Keratinocyte (primary cell): ENCODE results near the gene CD7. TPM values are rescaled to one million over a fixed set of nuclear protein-coding genes. Genes with fewer than 3 reads are reported as not detected.

Experiments
- DNase-seq: peaks from one replicate; pipeline ENCODE4 v3.0.0-alpha.2; 2011; ENCODE audit warnings: low read depth, missing footprints, low spot score
- FAIRE-seq: peaks from 2 replicates; lab custom pipeline; 2011; peaks lifted over from hg19 to GRCh38; lab: Jason Lieb, UNC
- H2AFZ ChIP-seq: 2 replicates; pipeline ENCODE4 v1.6.0; 2012; ENCODE audit warnings: low read length, control low read depth, inconsistent platforms; ENCODE audit not compliant: control insufficient read depth
- H3K27ac ChIP-seq: 2 replicates; pipeline ENCODE4 v1.5.1; 2011; ENCODE audit warnings: low read length; ENCODE audit not compliant: control insufficient read depth, insufficient read depth
- H3K27me3 ChIP-seq: 3 replicates; pipeline ENCODE4 v1.6.0; 2011; ENCODE audit warnings: low read length; ENCODE audit not compliant: control insufficient read depth, insufficient read depth; ENCODE audit errors: extremely low read depth
- H3K36me3 ChIP-seq, 2 experiments: 2 replicates in 1 of 2; 3 replicates in 1 of 2; pipeline ENCODE4 v1.5.1; 2011; ENCODE audit warnings: low read length in 2 of 2, mild to moderate bottlenecking in 1 of 2; ENCODE audit not compliant: control insufficient read depth in 2 of 2, insufficient read depth in 2 of 2; ENCODE audit errors: extremely low read depth in 1 of 2
- H3K4me1 ChIP-seq: 3 replicates; pipeline ENCODE4 v1.5.1; 2011; ENCODE audit warnings: low read length; ENCODE audit not compliant: control insufficient read depth, insufficient read depth; ENCODE audit errors: extremely low read depth
- H3K4me2 ChIP-seq: 3 replicates; pipeline ENCODE4 v1.6.0; 2011; ENCODE audit warnings: low read depth, low read length; ENCODE audit not compliant: control insufficient read depth, insufficient read depth; ENCODE audit errors: extremely low read depth
- H3K4me3 ChIP-seq, 3 experiments: fragments of 200-600 bp in 1 of 3; sonication (generic) in 1 of 3; 2 replicates in 2 of 3; 3 replicates in 1 of 3; pipeline ENCODE4 v1.5.1; 2011 to 2016; ENCODE audit warnings: low read length in 3 of 3, mild to moderate bottlenecking in 3 of 3, control low read depth in 2 of 3, inconsistent platforms in 1 of 3, low read depth in 1 of 3, mixed read lengths in 1 of 3, mixed run types in 1 of 3, moderate library complexity in 1 of 3; ENCODE audit not compliant: control insufficient read depth in 2 of 3, insufficient read depth in 2 of 3; ENCODE audit errors: extremely low read depth in 1 of 3
- H3K79me2 ChIP-seq: 2 replicates; pipeline ENCODE4 v1.6.0; 2012; ENCODE audit warnings: low read length; ENCODE audit not compliant: control insufficient read depth, insufficient read depth
- H3K9ac ChIP-seq: 3 replicates; pipeline ENCODE4 v1.6.0; 2011; ENCODE audit warnings: low read length; ENCODE audit not compliant: control insufficient read depth, insufficient read depth; ENCODE audit errors: extremely low read depth
- H3K9me1 ChIP-seq: 3 replicates; pipeline ENCODE4 v1.6.0; 2011; ENCODE audit warnings: low read length; ENCODE audit not compliant: control insufficient read depth, insufficient read depth; ENCODE audit errors: extremely low read depth
- H3K9me3 ChIP-seq: 2 replicates; pipeline ENCODE4 v1.5.1; 2012; ENCODE audit warnings: low read depth, low read length; ENCODE audit not compliant: control insufficient read depth
- H4K20me1 ChIP-seq: 3 replicates; pipeline ENCODE4 v1.6.0; 2011; ENCODE audit warnings: low read length; ENCODE audit not compliant: control insufficient read depth, insufficient read depth; ENCODE audit errors: extremely low read depth
- CTCF ChIP-seq, 3 experiments: IDR thresholded peaks in 1 of 3; conservative IDR thresholded peaks in 1 of 3; optimal IDR thresholded peaks in 1 of 3; 2 replicates in 2 of 3; 3 replicates in 1 of 3; pipeline versions ENCODE3 to v1.5.1; 2011; ENCODE audit warnings: low read length in 3 of 3, mild to moderate bottlenecking in 3 of 3, moderate library complexity in 2 of 3, control low read depth in 1 of 3, inconsistent platforms in 1 of 3; ENCODE audit not compliant: insufficient read depth in 2 of 3; ENCODE audit errors: extremely low read depth in 1 of 3
- EZH2 ChIP-seq: IDR thresholded peaks from one replicate; pipeline ENCODE4 v1.6.1; 2012; ENCODE audit warnings: inconsistent platforms, mild to moderate bottlenecking, low read length, moderate library complexity
- dilution Hi-C: fragments of 300-500 bp; cut with MboI; formaldehyde crosslinking; loops from one replicate; pipeline ENCODE4 v1.7.0; 2020; ENCODE audit warnings: low sequenced_read_pairs; ENCODE audit not compliant: extremely low pct_ligation_motif_present
- polyA plus RNA-seq, 5 experiments: library from polyadenylated mRNA; depleted of rRNA in 3 of 5; stranded (reverse) in 3 of 5; stranded (forward) in 1 of 5; unstranded in 1 of 5; fragments of >200 nt; gene quantifications; 1 replicate in 1 of 5; 2 replicates in 3 of 5; 3 replicates in 1 of 5; pipeline versions ENCODE4 v1.2.1 to v1.2.3, GENCODE V29; 2011 to 2012; ENCODE audit warnings: missing spikeins in 2 of 5, low read depth in 1 of 5, low replicate concordance in 1 of 5

Gene CD7
- polyA plus RNA-seq, 1 donor (not counting 4 experiments of a cell fraction or from before 2014, with no cell fraction given): not detected

GRCh38 chr17:82287868-82288801, 29.3 kb downstream of the CD7 start:
- FAIRE-seq (no peak), DNase-seq (no peak)
- TF ChIP-seq CTCF (optimal IDR thresholded peaks at IDR 0.05 in 1 of 3, IDR thresholded peaks at IDR 0.05 in 1 of 3, conservative IDR thresholded peaks at IDR 0.05 in 1 of 3; ENCODE audit: extremely low read depth in 1 of 3, insufficient read depth in 2 of 3, low read length in 3 of 3) (no peak), EZH2 (no peak)
- Histone ChIP-seq H2AFZ (no peak overlapping the region), H3K27ac (peak overlapping the region; percentile 39), H3K4me2 (peak overlapping the region; percentile 17), H3K9ac (no peak overlapping the region), H4K20me1 (no peaks in the 10 kb centered on the region), H3K27me3 (no peaks in the 10 kb centered on the region), H3K79me2 (no peaks in the 10 kb centered on the region), H3K36me3 (no peaks in the 10 kb centered on the region), H3K4me3 (no peak overlapping the region), H3K4me1 (peaks cover 22% of the 10 kb centered on the region), H3K9me1 (no peaks in the 10 kb centered on the region), H3K9me3 (no peaks in the 10 kb centered on the region)
- dilution Hi-C loops: no loop called here

- dilution Hi-C loops: no loop called here
- H3K27ac ChIP-seq: peak overlapping the region; percentile 2
- H3K9ac ChIP-seq: no peak overlapping the region
These were observed 30.2 kb downstream of the CD7 start for GRCh38 chr17:82287013-82287867.

More at GRCh38 chr17:82287013-82287867, 30.2 kb downstream of the CD7 start:
- peaks cover 31% of the 10 kb centered on the region for H3K4me1 ChIP-seq
- no peaks in the 10 kb centered on the region for H3K79me2 ChIP-seq
- FAIRE-seq (no peak), DNase-seq (no peak)
- TF ChIP-seq CTCF (optimal IDR thresholded peaks at IDR 0.05 in 1 of 3, IDR thresholded peaks at IDR 0.05 in 1 of 3, conservative IDR thresholded peaks at IDR 0.05 in 1 of 3; ENCODE audit: extremely low read depth in 1 of 3, insufficient read depth in 2 of 3, low read length in 3 of 3) (no peak), EZH2 (no peak)
- no peaks in the 10 kb centered on the region for H3K36me3 ChIP-seq
- no peaks in the 10 kb centered on the region for H3K9me3 ChIP-seq
- no peaks in the 10 kb centered on the region for H3K9me1 ChIP-seq
- H2AFZ ChIP-seq: no peak overlapping the region
- H3K4me2 ChIP-seq: no peak overlapping the region
- no peak overlapping the region for H3K4me3 ChIP-seq
- no peaks in the 10 kb centered on the region for H4K20me1 ChIP-seq
- H3K27me3 ChIP-seq: no peaks in the 10 kb centered on the region
